ENCODE data around the gene FAM228A. TPM values are rescaled to one million over a fixed set of nuclear protein-coding genes. Genes with fewer than 3 reads are reported as not detected.

FAM228A gene
- polyA plus RNA-seq, 1 donor = 0.37 TPM

DNA sequence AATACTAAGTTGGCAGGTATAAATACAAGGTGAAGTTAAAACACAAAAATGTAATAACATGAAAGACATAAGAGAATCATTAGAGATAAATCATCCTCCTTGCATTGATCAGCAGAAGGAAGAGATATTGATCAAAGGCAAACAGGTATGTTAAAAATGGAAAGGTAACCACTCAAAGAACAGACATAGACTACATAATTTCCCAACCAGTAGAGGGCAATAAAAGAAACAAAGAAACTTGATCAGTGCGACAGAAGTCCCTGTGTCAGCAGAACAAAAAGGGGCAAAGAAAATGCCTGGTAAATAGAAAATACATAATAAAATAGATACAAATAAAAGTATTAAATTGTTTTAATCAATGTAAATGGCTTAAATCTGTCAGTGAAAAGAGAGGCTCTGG, 53.6 kb downstream of the FAM228A start:
- DNase-seq = no peak

DNA sequence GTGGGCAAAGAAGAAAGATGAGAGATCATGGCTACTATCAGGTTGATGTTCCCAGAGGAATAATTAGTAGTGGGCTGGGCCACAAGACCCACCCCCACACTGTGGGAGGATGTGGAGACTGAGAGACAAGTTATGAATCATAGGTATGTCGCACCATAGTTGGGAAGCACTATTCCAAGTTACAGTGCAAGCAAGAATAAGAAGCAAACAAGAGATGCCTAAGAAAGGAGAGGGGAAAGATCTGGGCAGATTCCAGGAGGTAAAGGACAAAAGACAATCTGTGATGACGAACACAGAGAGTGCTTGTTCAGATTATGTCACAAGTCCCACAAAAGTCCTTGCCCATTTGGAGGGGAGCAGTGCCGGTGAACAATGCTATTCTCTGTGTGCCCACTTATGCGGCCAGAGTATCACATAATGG, 56.6 kb downstream of the FAM228A start:
- DNase-seq = no peak

DNA sequence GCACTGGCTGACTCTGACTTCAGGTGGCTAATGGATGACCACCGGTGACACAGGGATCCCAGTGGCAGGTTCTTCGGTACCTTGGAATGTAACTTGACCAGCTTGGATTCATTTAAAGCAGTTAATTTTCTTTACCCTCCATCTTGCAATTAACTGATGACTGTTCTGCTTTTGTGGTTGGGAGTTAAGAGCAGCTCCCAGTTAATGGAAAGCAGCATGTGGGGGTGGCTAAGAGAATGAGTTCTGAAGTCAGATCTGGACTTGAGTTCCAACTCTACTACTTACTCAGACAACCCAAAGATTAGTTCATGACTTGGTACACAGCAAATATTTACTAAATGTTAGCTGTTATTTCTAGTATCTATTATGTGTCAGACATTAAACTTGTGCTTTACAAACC, 58.5 kb downstream of the FAM228A start:
- no peak for DNase-seq

DNA sequence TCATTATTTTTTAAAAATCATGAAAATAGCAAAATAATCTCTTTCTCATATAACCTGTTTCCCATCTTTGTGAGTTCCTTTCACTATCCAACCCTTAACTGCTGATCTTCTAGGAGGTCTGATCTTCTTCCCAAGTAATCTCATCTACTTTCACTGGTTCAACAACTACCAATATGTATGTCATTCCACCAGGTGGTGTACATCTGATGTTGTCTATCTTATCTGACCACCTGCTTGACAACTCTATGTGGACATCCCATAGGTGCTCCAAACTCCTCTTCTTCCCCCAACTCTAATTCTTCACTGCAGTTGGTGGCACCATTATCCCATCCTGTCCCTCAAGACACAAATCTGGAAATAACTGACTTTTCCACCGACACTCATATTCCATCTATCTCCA, 62.5 kb downstream of the FAM228A start:
- DNase-seq = no peak

DNA sequence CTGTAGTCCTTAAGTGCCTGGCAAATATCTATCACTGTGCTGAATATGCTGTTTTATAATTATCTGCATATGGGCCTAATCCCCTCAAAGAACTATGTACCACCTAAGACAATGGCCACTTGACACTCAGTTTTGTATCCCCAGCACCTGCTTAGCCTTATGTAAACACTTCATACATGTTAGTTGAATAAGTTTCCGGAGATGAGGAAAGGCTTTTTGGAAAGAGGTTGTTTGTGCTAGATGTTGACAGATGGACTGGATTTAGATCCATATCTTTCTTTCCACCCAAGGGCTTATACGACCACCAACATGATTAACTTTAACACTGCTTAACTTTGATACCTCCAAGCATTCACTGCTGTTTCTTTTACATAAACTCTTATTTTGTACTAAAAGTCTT, 63.3 kb downstream of the FAM228A start:
- no peak for DNase-seq

DNA sequence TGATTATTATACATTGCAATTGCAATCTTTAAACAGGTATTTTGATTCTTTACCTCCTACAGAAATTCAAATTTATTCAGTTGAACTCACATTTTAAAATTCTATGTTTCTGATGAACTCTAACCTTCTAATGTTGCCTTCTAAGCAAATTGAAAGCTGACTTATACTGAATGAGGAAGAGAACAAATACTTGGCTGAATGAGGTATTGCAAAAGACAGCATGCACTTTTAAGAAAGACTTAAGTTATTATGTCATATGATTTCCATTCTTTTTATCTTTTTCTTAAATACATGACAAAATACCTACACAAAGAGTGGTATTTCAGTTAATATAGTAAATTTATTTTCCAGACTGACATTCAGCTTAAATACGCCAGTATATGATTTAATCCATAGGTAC, 64.7 kb downstream of the FAM228A start:
- DNase-seq = no peak

Other genes with a start within 250 kb of the FAM228A start
- gene ATAD2B, start 247.9 kb upstream of the FAM228A start, polyA plus RNA-seq (ENCODE audit: insufficient read length) = 11.2 TPM
- 18.0 TPM for gene UBXN2A, start 234.6 kb upstream of the FAM228A start, polyA plus RNA-seq (ENCODE audit: insufficient read length)
- gene MFSD2B, start 165.0 kb upstream of the FAM228A start, polyA plus RNA-seq (ENCODE audit: insufficient read length) = 3.6 TPM
- 10.6 TPM for gene WDCP, start 127.7 kb upstream of the FAM228A start, polyA plus RNA-seq (ENCODE audit: insufficient read length)
- 2.5 TPM for gene FKBP1B, start 125.3 kb upstream of the FAM228A start, polyA plus RNA-seq (ENCODE audit: insufficient read length)
- gene SF3B6, start 98.7 kb upstream of the FAM228A start, polyA plus RNA-seq (ENCODE audit: insufficient read length) = 70.7 TPM
- gene TP53I3, start 90.2 kb upstream of the FAM228A start, polyA plus RNA-seq (ENCODE audit: insufficient read length) = 32.6 TPM
- 1.7 TPM for gene PFN4, start 51.7 kb upstream of the FAM228A start, polyA plus RNA-seq (ENCODE audit: insufficient read length)
- gene FAM228B, start 51.6 kb upstream of the FAM228A start, polyA plus RNA-seq (ENCODE audit: insufficient read length) = 15.6 TPM
- 20.2 TPM for gene ITSN2, start 185.5 kb downstream of the FAM228A start, polyA plus RNA-seq (ENCODE audit: insufficient read length)

Measured in hindlimb muscle (tissue), 1 donor.